Transverse colon (tissue), 4 donors: Measurements from ENCODE around the gene ADAM10. TPM values are rescaled to one million over a fixed set of nuclear protein-coding genes. Genes with fewer than 3 reads are reported as not detected.

Experiments used
- DNase-seq: peaks from one replicate; pipeline ENCODE4 v3.0.0-alpha.2; 2019
- H3K27ac ChIP-seq, 4 donors: fragments of 200-600 bp; sonication (generic); 2 replicates each; pipeline ENCODE4 v1.5.1; 2016 to 2018; ENCODE audit warnings: inconsistent platforms in 4 of 4
- H3K27me3 ChIP-seq: fragments of 200-600 bp; sonication (generic); 2 replicates; pipeline ENCODE4 v1.5.1; 2017; ENCODE audit warnings: inconsistent platforms
- H3K36me3 ChIP-seq, 4 donors: fragments of 200-600 bp; sonication (generic); 2 replicates each; pipeline ENCODE4 v1.5.1; 2017 to 2019; ENCODE audit warnings: inconsistent platforms in 4 of 4
- H3K4me1 ChIP-seq, 4 donors: fragments of 200-600 bp; sonication (generic); 2 replicates each; pipeline ENCODE4 v1.5.1; 2017 to 2020; ENCODE audit warnings: inconsistent platforms in 4 of 4
- H3K4me3 ChIP-seq, 4 donors: fragments of 200-600 bp; sonication (generic); 1 replicate in 1 of 4; 2 replicates in 3 of 4; pipeline versions ENCODE4 v1.5.1 to v1.6.1; 2017 to 2019; ENCODE audit warnings: inconsistent platforms in 4 of 4
- H3K9me3 ChIP-seq, 2 donors: fragments of 200-600 bp; sonication (generic); 2 replicates each; pipeline ENCODE4 v1.5.1; 2017 to 2019; ENCODE audit warnings: inconsistent platforms in 2 of 2
- CTCF ChIP-seq, 5 experiments: fragments of 200-600 bp in 3 of 5; fragments of 450-650 bp in 2 of 5; sonication (generic) in 3 of 5; IDR thresholded peaks; 1 replicate in 2 of 5; 2 replicates in 3 of 5; pipeline ENCODE4 v1.5.1; 2016 to 2017; ENCODE audit warnings: antibody characterized with exemption in 5 of 5, inconsistent platforms in 3 of 5, mild to moderate bottlenecking in 2 of 5, moderate library complexity in 1 of 5
- EP300 ChIP-seq: sonication (generic); formaldehyde crosslinking; IDR thresholded peaks from one replicate; pipeline ENCODE4 v1.6.1; 2017; ENCODE audit warnings: antibody characterized with exemption, low read depth
- POLR2A ChIP-seq: fragments of 450-650 bp; IDR thresholded peaks from one replicate; pipeline ENCODE4 v1.6.1; 2016; ENCODE audit warnings: antibody characterized with exemption, mild to moderate bottlenecking, moderate library complexity
- POLR2AphosphoS5 ChIP-seq, 3 donors: sonication (generic); formaldehyde crosslinking; IDR thresholded peaks; one replicate each; pipeline ENCODE4 v1.6.1; 2016; ENCODE audit warnings: antibody characterized with exemption in 3 of 3
- WGBS, 2 donors: methylation state at CpG; one replicate each; pipeline ENCODE4 v1.1.5; 2018; ENCODE audit warnings: low coverage in 1 of 2; 5-methylcytosine and 5-hydroxymethylcytosine counted together
- in situ Hi-C, 4 donors: fragments of 200-750 bp; cut with MboI; loops; one replicate each; pipeline versions ENCODE4 v1.15.0 to v1.15.1; 2017; ENCODE audit warnings: low sequenced_read_pairs in 3 of 4, low pct_ligation_motif_present in 1 of 4, low pct_unique_long_range_greater_than_20kb in 1 of 4
- intact Hi-C: fragments of 100-400 bp; cut with DNase I; formaldehyde crosslinking; loops from one replicate; pipeline ENCODE4 v1.15.1; 2023; ENCODE audit warnings: low total_unique reads
- total RNA-seq, 4 donors: library from RNA; depleted of rRNA; stranded (reverse); fragments of >200 nt; gene quantifications; one replicate each; pipeline ENCODE4 v1.1.0, GENCODE V29; 2016

ADAM10 gene
- total RNA-seq, 4 donors from 2014 or later = 45.3 to 941 (median 69.1) TPM

GRCh38 chr15:58703610-58704009, 45.9 kb downstream of the ADAM10 start:
- no peaks in the 10 kb centered on the region for H3K36me3 ChIP-seq

GRCh38 chr15:58702233-58702632, 47.3 kb downstream of the ADAM10 start:
- H3K27ac ChIP-seq = no peak overlapping the region
- H3K4me1 ChIP-seq = no peaks in the 10 kb centered on the region
- no peaks in the 10 kb centered on the region for H3K27me3 ChIP-seq
- TF ChIP-seq CTCF (IDR thresholded peaks at IDR 0.05) = no peak
- TF ChIP-seq POLR2AphosphoS5 (IDR thresholded peaks at IDR 0.05) = no peak
- TF ChIP-seq EP300 = no peak
- intact Hi-C loops = no loop called here
- in situ Hi-C loops = no loop called here
- WGBS, 2 donors = 89 to 94% methylated on average over 2 of the region's 2 CpGs
- H3K36me3 ChIP-seq = no peaks in the 10 kb centered on the region
- DNase-seq = no peak
- peaks cover 0 to 5% of the 10 kb centered on the region in 2 donors for H3K9me3 ChIP-seq
- no peak overlapping the region for H3K4me3 ChIP-seq

More at GRCh38 chr15:58703610-58704009, 45.9 kb downstream of the ADAM10 start:
- no peaks in the 10 kb centered on the region for H3K4me1 ChIP-seq
- WGBS, 2 donors = 86% methylated on average over 4 of the region's 4 CpGs; no CpG with 5 or more reads in 1 of the 2 donors
- no peak overlapping the region for H3K4me3 ChIP-seq
- no peaks in the 10 kb centered on the region for H3K27me3 ChIP-seq
- peaks cover 0 to 4% of the 10 kb centered on the region in 2 donors for H3K9me3 ChIP-seq
- in situ Hi-C loops = no loop called here
- no peak overlapping the region for H3K27ac ChIP-seq
- DNase-seq = no peak
- intact Hi-C loops = no loop called here
- no peak for TF ChIP-seq EP300
- no peak for TF ChIP-seq CTCF (IDR thresholded peaks at IDR 0.05)
- no peak for TF ChIP-seq POLR2AphosphoS5 (IDR thresholded peaks at IDR 0.05)
- TF ChIP-seq POLR2A = no peak

DNA sequence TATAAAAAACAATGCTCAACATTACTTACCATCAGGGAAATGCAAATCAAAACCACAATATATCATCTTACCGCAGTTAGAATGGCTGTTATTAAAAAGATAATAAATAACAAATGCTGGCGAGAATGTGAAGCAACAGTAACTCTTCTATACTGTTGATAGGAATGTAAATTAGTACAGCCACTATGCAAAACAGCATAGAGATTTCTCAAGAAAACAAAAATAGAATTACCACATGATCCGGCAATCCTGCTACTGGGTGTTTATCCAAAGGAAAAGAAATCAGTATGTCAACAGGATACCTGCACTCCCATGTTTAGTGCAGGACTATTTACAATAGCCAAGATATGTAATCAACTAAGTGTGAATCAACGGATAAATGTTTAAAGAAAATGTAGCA, 48.1 kb downstream of the ADAM10 start:
- Histone ChIP-seq H3K4me3 (no peak overlapping the region), H3K9me3 (peaks cover 0 to 5% of the 10 kb centered on the region in 2 donors), H3K27ac (no peak overlapping the region), H3K36me3 (no peaks in the 10 kb centered on the region), H3K4me1 (no peaks in the 10 kb centered on the region), H3K27me3 (no peaks in the 10 kb centered on the region)
- no peak for TF ChIP-seq POLR2AphosphoS5 (IDR thresholded peaks at IDR 0.05)
- TF ChIP-seq POLR2A = no peak
- TF ChIP-seq CTCF (IDR thresholded peaks at IDR 0.05) = no peak
- TF ChIP-seq EP300 = no peak
- DNase-seq = no peak
- 81 to 94% methylated on average over 4 of the region's 4 CpGs for WGBS, 2 donors
- in situ Hi-C loops (no loop called here), intact Hi-C loops (no loop called here)

DNA sequence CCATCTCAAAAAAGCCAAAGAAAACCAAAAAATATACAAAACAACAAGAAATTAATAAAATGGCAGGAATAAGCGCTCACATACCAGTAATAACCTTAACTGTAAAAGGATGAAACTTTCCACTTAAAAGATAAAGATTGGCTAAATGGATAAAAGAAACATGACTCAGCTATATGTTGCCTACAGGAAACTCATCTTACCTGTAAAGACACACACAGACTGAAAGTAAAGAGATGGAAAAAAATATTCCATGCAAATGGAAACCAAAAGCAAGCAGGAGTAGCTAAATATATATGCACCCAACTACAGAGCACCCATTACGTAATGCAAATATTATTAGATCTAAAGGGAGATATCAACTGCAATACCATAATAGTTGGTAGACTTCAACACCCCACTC, 49.7 kb downstream of the ADAM10 start:
- H3K4me3 ChIP-seq = no peak overlapping the region
- H3K4me1 ChIP-seq = no peaks in the 10 kb centered on the region
- DNase-seq = no peak
- H3K27me3 ChIP-seq = no peaks in the 10 kb centered on the region
- peaks cover 0 to 5% of the 10 kb centered on the region in 2 donors for H3K9me3 ChIP-seq
- no peak for TF ChIP-seq CTCF (IDR thresholded peaks at IDR 0.05)
- no peak for TF ChIP-seq EP300
- TF ChIP-seq POLR2A = no peak
- no peak for TF ChIP-seq POLR2AphosphoS5 (IDR thresholded peaks at IDR 0.05)
- intact Hi-C loops = no loop called here
- H3K36me3 ChIP-seq = no peaks in the 10 kb centered on the region
- in situ Hi-C loops = no loop called here
- 91 to 92% methylated on average over 1 to 2 of the region's 2 CpGs for WGBS, 2 donors
- no peak overlapping the region for H3K27ac ChIP-seq
